ENCODE results near the gene DOK5. TPM values are rescaled to one million over a fixed set of nuclear protein-coding genes. Genes with fewer than 3 reads are reported as not detected.

Gene DOK5
- polyA plus RNA-seq, 1 of the 3 experiments (the other 2 are of a cell fraction): 12.4 TPM

GRCh38 chr20:54596651-54597050 is 121.3 kb downstream of the DOK5 start:
- H3K27me3 ChIP-seq (ENCODE audit: insufficient read depth): no peaks in the 10 kb centered on the region
- H3K9me3 ChIP-seq: no peaks in the 10 kb centered on the region
- H3K9ac ChIP-seq: no peak overlapping the region
- H3K27ac ChIP-seq (ENCODE audit: low read depth in 2 of 2, low read length in 1 of 2): no peak overlapping the region
- no peak overlapping the region for H3K4me2 ChIP-seq
- no peak overlapping the region for H2AFZ ChIP-seq (ENCODE audit: low read depth)
- no peaks in the 10 kb centered on the region for H3K4me1 ChIP-seq (ENCODE audit: control insufficient read depth in 1 of 2, insufficient read depth in 2 of 2, low read depth in 1 of 2, low read length in 1 of 2)
- H3F3A ChIP-seq (replicated peaks; ENCODE audit: insufficient read depth): no peaks in the 10 kb centered on the region
- ChIA-PET POLR2A (no interaction called here), CTCF (no interaction called here)
- TF ChIP-seq RAD21 (IDR thresholded peaks at IDR 0.05; ENCODE audit: low read length): no peak
- no peak for TF ChIP-seq JUND (IDR thresholded peaks at IDR 0.05)
- no peak for TF ChIP-seq EZH2phosphoT487 (IDR thresholded peaks at IDR 0.05; ENCODE audit: borderline replicate concordance, low read depth)
- TF ChIP-seq CTCF (IDR thresholded peaks at IDR 0.05): no peak
- no peak for TF ChIP-seq NRF1 (IDR thresholded peaks at IDR 0.05; ENCODE audit: low read depth, low read length)
- TF ChIP-seq FOXM1 (IDR thresholded peaks at IDR 0.05; ENCODE audit: low read depth): no peak
- TF ChIP-seq TAF1 (IDR thresholded peaks at IDR 0.05; ENCODE audit: borderline replicate concordance, low read depth, low read length): no peak
- no peak for TF ChIP-seq SMC3 (IDR thresholded peaks at IDR 0.05; ENCODE audit: low read depth, low read length)
- TF ChIP-seq RCOR1 (IDR thresholded peaks at IDR 0.05; ENCODE audit: low read length): no peak
- no peak for TF ChIP-seq USF1 (IDR thresholded peaks at IDR 0.05; ENCODE audit: borderline replicate concordance, low read depth)
- TF ChIP-seq IRF3 (IDR thresholded peaks at IDR 0.05; ENCODE audit: low read depth, low read length): no peak
- TF ChIP-seq NFIC (IDR thresholded peaks at IDR 0.05; ENCODE audit: borderline replicate concordance): no peak
- no peak for TF ChIP-seq CHD2 (IDR thresholded peaks at IDR 0.05; ENCODE audit: low read length, partially characterized antibody)
- TF ChIP-seq REST (IDR thresholded peaks at IDR 0.05; ENCODE audit: low read depth, low read length): no peak
- TF ChIP-seq ELF1 (IDR thresholded peaks at IDR 0.05): no peak
- TF ChIP-seq TEAD4 (IDR thresholded peaks at IDR 0.05; ENCODE audit: borderline replicate concordance, insufficient read depth): no peak
- H3K36me3 ChIP-seq (replicated peaks in 1 of 2; ENCODE audit: control insufficient read depth in 1 of 2, insufficient read depth in 2 of 2, low read length in 1 of 2): peaks cover 0 to 6% of the 10 kb centered on the region in 2 experiments
- no peaks in the 10 kb centered on the region; the same call in 1 of the 2 replicates for H3K79me2 ChIP-seq (ENCODE audit: insufficient read depth)
- no peak overlapping the region for H3K4me3 ChIP-seq (ENCODE audit: low read depth in 2 of 2, low read length in 1 of 2)
- no peaks in the 10 kb centered on the region for H4K20me1 ChIP-seq (ENCODE audit: insufficient read depth)
- no peak for DNase-seq
- H3K9me2 ChIP-seq: no peaks in the 10 kb centered on the region
